ENCODE data around the gene STRADA. TPM values are rescaled to one million over a fixed set of nuclear protein-coding genes. Genes with fewer than 3 reads are reported as not detected.

The STRADA gene
- total RNA-seq, 3 donors from 2014 or later (not counting 1 experiment from before 2014, with no cell fraction given): 72.6 to 83.1 (median 78.2) TPM

DNA sequence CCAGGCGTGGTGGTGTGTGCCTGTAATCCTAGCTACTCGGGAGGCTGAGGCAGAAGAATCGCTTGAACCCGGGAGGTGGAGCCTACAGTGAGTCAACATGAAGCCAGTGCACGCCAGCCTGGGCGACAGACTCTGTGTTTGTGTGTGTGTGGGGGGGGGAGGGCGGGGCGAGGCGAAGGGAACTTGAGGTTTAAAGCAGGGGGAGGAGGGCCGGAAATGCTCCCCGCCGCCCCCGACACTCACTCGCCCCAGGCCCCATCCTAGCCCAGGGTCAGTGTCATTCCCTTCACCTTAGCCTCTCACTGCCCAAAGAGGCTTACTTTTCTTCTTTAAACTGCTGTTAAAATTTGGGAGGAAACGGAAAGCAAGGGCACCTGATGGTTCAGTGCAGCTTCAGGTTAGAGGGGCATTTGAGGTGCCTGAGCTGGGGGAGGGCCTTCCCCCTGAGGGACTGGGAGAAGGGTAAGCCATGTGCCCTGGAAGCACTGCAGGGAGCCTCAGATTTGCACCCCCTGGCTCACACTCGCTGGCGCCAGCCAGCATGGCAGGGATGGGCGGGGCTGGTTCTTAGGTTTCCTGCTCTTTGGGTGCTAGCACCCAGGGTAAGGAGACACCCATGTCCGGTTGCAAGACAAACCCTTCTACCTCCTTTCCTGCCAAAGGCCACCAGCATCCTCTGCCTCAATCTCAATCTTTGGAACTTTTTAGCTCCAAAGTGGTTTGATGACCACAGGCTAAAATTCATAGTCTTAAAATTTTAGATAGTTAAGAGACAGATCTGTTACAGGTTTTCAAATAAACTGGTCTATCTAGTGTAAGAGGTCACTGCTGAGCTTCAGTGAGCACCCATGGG, 39.5 kb downstream of the STRADA start:
- H3K4me3 ChIP-seq (ENCODE audit: low read length): peak overlapping the region; percentile 47
- TF ChIP-seq, protein P1, sequence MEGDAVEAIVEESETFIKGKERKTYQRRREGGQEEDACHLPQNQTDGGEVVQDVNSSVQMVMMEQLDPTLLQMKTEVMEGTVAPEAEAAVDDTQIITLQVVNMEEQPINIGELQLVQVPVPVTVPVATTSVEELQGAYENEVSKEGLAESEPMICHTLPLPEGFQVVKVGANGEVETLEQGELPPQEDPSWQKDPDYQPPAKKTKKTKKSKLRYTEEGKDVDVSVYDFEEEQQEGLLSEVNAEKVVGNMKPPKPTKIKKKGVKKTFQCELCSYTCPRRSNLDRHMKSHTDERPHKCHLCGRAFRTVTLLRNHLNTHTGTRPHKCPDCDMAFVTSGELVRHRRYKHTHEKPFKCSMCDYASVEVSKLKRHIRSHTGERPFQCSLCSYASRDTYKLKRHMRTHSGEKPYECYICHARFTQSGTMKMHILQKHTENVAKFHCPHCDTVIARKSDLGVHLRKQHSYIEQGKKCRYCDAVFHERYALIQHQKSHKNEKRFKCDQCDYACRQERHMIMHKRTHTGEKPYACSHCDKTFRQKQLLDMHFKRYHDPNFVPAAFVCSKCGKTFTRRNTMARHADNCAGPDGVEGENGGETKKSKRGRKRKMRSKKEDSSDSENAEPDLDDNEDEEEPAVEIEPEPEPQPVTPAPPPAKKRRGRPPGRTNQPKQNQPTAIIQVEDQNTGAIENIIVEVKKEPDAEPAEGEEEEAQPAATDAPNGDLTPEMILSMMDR (IDR thresholded peaks at IDR 0.05): no peak
- H3K9me3 ChIP-seq (ENCODE audit: control insufficient read depth, insufficient read depth, low read length): no peaks in the 10 kb centered on the region
- peaks cover 78% of the 10 kb centered on the region for H3K4me1 ChIP-seq (ENCODE audit: control insufficient read depth, insufficient read depth, low read length)
- H3K36me3 ChIP-seq (ENCODE audit: control insufficient read depth, insufficient read depth, low read length): peaks cover 23% of the 10 kb centered on the region
- Mint-ChIP-seq H3K27me3 (ENCODE audit: low read depth in 2 of 2) (no peaks in the 10 kb centered on the region), H3K4me3 (peak overlapping the region; percentile 93), H3K36me3 (no peaks in the 10 kb centered on the region), H3K27ac (peak overlapping the region; percentile 96 to 97), H3K9me3 (no peaks in the 10 kb centered on the region), H3K4me1 (peaks cover 63 to 67% of the 10 kb centered on the region in 2 donors)
- peak overlapping the region; percentile 86 for H3K27ac ChIP-seq (ENCODE audit: low read length)
- peak; percentile 25 to 47 (median 27) for ATAC-seq
- intact Hi-C loops (cut with micrococcal nuclease): no loop called here
- DNase-seq: peak; percentile 63 to 89
- WGBS (ENCODE audit: insufficient coverage): 3% methylated on average over 12 of the region's 19 CpGs
- no peaks in the 10 kb centered on the region for H3K27me3 ChIP-seq (ENCODE audit: control insufficient read depth, insufficient read depth, low read length)

DNA sequence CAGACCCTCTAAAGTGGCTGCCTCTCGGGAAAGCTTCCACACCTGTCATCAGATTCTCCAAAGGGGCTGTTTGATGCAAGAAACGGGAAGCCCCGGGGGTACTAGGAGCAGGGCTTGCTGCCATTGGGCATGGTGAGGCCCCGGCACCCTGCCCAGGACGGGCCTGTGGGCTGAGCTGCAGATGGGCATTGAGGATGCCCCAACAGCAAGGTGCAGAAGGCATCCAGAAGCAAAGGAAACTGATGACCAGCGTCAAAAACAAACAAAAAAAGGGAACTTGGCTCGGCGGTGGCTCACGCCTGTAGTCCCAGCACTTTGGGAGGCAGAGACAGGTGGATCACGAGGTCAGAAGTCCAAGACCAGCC, 40.2 kb downstream of the STRADA start:
- Mint-ChIP-seq H3K36me3 (no peaks in the 10 kb centered on the region), H3K4me1 (peaks cover 63 to 67% of the 10 kb centered on the region in 2 donors), H3K4me3 (peak overlapping the region; percentile 93), H3K9me3 (no peaks in the 10 kb centered on the region), H3K27ac (peak overlapping the region; percentile 96 to 97), H3K27me3 (ENCODE audit: low read depth in 2 of 2) (no peaks in the 10 kb centered on the region)
- H3K4me1 ChIP-seq (ENCODE audit: control insufficient read depth, insufficient read depth, low read length): peaks cover 78% of the 10 kb centered on the region
- H3K4me3 ChIP-seq (ENCODE audit: low read length): peak overlapping the region; percentile 47
- 11% methylated on average over 10 of the region's 10 CpGs for WGBS (ENCODE audit: insufficient coverage)
- no peaks in the 10 kb centered on the region for H3K9me3 ChIP-seq (ENCODE audit: control insufficient read depth, insufficient read depth, low read length)
- DNase-seq: no peak
- H3K36me3 ChIP-seq (ENCODE audit: control insufficient read depth, insufficient read depth, low read length): peaks cover 30% of the 10 kb centered on the region
- no peaks in the 10 kb centered on the region for H3K27me3 ChIP-seq (ENCODE audit: control insufficient read depth, insufficient read depth, low read length)
- H3K27ac ChIP-seq (ENCODE audit: low read length): peak overlapping the region; percentile 86
- TF ChIP-seq, protein P1 (IDR thresholded peaks at IDR 0.05): no peak
- no peak for ATAC-seq
- intact Hi-C loops (cut with micrococcal nuclease): no loop called here

DNA sequence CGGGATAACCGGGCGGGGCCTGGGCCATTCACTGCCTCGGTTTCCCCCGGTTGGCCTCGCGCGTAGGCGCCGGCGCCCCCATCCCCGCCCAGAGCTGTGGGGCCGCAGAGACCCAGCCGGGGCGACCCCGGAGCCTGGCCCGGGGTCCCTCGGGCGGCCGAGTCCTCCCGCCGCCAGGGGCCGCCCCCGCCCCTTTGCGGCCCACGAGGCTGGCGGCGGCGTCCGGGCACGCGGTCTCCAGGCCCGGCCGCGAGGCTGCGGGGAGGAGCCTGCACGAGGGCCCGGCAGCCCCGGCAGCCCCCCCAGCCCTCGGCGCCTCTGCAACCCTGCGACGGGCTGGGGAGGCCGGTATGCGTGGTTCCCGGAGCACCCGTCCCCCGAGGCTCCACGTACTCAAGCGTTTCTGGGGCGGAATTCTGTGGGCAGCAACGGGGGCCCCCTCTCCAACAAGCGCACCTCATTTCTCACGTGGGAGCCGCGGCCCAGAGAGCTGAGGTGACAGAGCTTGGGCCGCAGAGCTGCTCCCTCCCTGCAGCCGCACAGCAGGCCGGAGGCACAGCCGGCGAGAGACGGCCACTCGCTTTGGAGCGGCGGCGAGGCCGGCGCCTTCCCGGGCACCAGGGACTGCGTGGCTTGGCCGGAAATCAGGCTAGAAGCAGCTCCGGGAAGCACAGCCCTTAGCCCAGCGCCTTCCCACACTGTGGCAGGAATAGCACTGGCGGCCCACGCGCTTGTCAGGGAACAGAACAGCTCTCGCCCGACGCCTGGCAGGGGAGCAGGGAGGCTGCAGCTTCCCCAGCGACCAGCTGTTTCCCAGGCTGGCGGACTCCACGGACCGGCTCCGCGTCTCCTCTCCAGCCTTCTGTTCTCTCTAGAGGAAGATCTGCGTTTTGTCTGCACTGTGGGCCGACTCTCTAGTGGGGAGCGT, 40.8 kb downstream of the STRADA start:
- Mint-ChIP-seq H3K27me3 (ENCODE audit: low read depth in 2 of 2) (no peaks in the 10 kb centered on the region), H3K4me3 (peak overlapping the region; percentile 93), H3K9me3 (no peaks in the 10 kb centered on the region), H3K36me3 (no peaks in the 10 kb centered on the region), H3K27ac (peak overlapping the region; percentile 96 to 97), H3K4me1 (peaks cover 63 to 67% of the 10 kb centered on the region in 2 donors)
- Histone ChIP-seq H3K36me3 (ENCODE audit: control insufficient read depth, insufficient read depth, low read length) (peaks cover 36% of the 10 kb centered on the region), H3K4me1 (ENCODE audit: control insufficient read depth, insufficient read depth, low read length) (peaks cover 78% of the 10 kb centered on the region), H3K27me3 (ENCODE audit: control insufficient read depth, insufficient read depth, low read length) (no peaks in the 10 kb centered on the region), H3K27ac (ENCODE audit: low read length) (peak overlapping the region; percentile 86), H3K4me3 (ENCODE audit: low read length) (peak overlapping the region; percentile 47), H3K9me3 (ENCODE audit: control insufficient read depth, insufficient read depth, low read length) (no peaks in the 10 kb centered on the region)
- peak; percentile 69 to 80 for DNase-seq
- intact Hi-C loops (cut with micrococcal nuclease): no loop called here
- WGBS (ENCODE audit: insufficient coverage): 1% methylated on average over 88 of the region's 88 CpGs
- peak; percentile 11 to 19 (median 15) for ATAC-seq
- TF ChIP-seq, protein P1 (IDR thresholded peaks at IDR 0.05): no peak

All from natural killer cell (primary cell).